ENCODE results near the gene ARF3. TPM values are rescaled to one million over a fixed set of nuclear protein-coding genes. Genes with fewer than 3 reads are reported as not detected.

ARF3 gene
- total and polyA plus RNA-seq, 9 donors: 25.5 to 243 (median 100) TPM

- Histone ChIP-seq H3K9me3 (no peaks in the 10 kb centered on the region), H3K4me3 (no peak overlapping the region), H3K4me1 (ENCODE audit: insufficient read depth) (no peaks in the 10 kb centered on the region), H3K27me3 (no peaks in the 10 kb centered on the region), H3K36me3 (no peaks in the 10 kb centered on the region), H3K27ac (no peak overlapping the region)
- 89 to 92% (median 89%) methylated on average over 3 of the region's 3 CpGs for WGBS, 3 donors
- intact Hi-C loops (cut with DNase I): no loop called here
- TF ChIP-seq CTCF (IDR thresholded peaks at IDR 0.05) (no peak), POLR2A (IDR thresholded peaks at IDR 0.05) (no peak), EP300 (IDR thresholded peaks at IDR 0.05) (no peak)
- DNase-seq: no peak
Measured at GRCh38 chr12:48947727-48948126, 9.6 kb downstream of the ARF3 start.

DNA sequence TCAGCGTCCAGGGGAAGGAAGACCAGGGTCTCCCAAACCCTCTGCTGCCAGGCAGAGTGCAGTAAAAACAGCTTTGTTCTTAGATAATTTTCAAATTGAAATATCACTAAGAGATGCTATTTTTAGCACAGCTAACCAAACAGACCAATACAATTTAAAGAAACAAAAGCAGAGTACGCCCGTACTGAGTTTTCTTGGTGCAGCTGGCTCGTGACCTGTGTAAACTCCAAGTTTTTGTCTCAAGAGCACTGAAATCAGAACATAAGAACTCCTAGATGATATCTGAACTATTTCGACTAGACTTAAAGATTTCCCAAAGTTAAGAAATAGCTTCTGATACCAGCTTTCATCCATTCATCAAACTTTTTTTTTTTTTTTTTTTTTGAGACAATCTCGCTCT, 10.3 kb downstream of the ARF3 start:
- WGBS, 3 donors: 51 to 69% (median 68%) methylated on average over 6 of the region's 6 CpGs
- Histone ChIP-seq H3K9me3 (no peaks in the 10 kb centered on the region), H3K36me3 (no peaks in the 10 kb centered on the region), H3K27ac (no peak overlapping the region), H3K27me3 (no peaks in the 10 kb centered on the region), H3K4me3 (no peak overlapping the region), H3K4me1 (ENCODE audit: insufficient read depth) (no peaks in the 10 kb centered on the region)
- intact Hi-C loops (cut with DNase I): no loop called here
- DNase-seq: no peak
- TF ChIP-seq EP300 (IDR thresholded peaks at IDR 0.05) (no peak), CTCF (IDR thresholded peaks at IDR 0.05) (no peak), POLR2A (IDR thresholded peaks at IDR 0.05) (no peak)

DNA sequence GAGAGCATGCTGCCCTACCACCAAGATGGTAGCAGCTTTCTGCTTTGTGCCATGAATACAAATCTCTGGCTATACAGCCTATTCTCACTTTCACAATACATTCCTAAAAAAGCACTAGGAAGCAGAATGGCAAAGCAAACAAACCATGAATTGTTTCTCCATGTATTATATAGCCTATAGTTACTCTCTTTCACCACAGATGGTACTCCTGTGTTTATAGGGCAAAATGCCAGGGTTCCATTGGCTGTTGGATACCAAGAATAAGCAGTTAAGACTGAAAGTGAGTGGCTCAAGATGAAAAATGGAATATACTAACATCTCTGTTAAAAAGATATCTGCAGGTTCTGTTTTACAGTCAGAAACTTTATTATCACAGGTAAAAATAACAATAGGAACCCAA, 11.1 kb downstream of the ARF3 start:
- DNase-seq: no peak
- H3K4me1 ChIP-seq (ENCODE audit: insufficient read depth): no peaks in the 10 kb centered on the region
- intact Hi-C loops (cut with DNase I): no loop called here
- H3K9me3 ChIP-seq: no peaks in the 10 kb centered on the region
- TF ChIP-seq POLR2A (IDR thresholded peaks at IDR 0.05): no peak
- TF ChIP-seq CTCF (IDR thresholded peaks at IDR 0.05): no peak
- TF ChIP-seq EP300 (IDR thresholded peaks at IDR 0.05): no peak
- no peaks in the 10 kb centered on the region for H3K27me3 ChIP-seq
- no peak overlapping the region for H3K4me3 ChIP-seq
- no peaks in the 10 kb centered on the region for H3K36me3 ChIP-seq
- no peak overlapping the region for H3K27ac ChIP-seq

DNA sequence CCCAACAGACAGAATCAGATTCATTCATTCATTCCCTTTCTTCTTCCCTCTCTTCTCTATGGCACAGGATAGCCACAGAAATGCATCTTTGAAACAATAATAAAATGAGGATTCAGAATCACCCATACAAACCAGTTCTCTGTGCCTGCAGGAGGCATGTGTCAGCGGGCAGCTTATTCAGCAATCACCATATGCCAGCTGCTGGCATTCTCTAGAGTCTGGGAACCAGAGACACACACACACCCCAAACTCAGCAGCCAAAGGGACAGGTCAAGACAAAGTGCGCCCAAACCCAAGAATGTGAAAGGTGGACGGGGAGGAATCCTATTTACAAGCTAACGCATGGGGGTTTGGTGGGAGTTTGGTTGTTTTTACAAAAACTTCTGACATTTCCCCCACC, 14.1 kb downstream of the ARF3 start:
- WGBS, 3 donors: 74 to 93% (median 84%) methylated on average over 4 of the region's 4 CpGs
- no peak for DNase-seq
- TF ChIP-seq CTCF (IDR thresholded peaks at IDR 0.05): no peak
- TF ChIP-seq POLR2A (IDR thresholded peaks at IDR 0.05): no peak
- no peak for TF ChIP-seq EP300 (IDR thresholded peaks at IDR 0.05)
- intact Hi-C loops (cut with DNase I): loop anchor here in 1 of 4 donors (5.0 kb wide), 1 partner anchor 91 kb away; the partner anchor contains the start of gene DDX23
- H3K4me1 ChIP-seq (ENCODE audit: insufficient read depth): no peaks in the 10 kb centered on the region
- H3K36me3 ChIP-seq: no peaks in the 10 kb centered on the region
- no peak overlapping the region for H3K27ac ChIP-seq
- H3K4me3 ChIP-seq: no peak overlapping the region
- H3K27me3 ChIP-seq: no peaks in the 10 kb centered on the region
- no peaks in the 10 kb centered on the region for H3K9me3 ChIP-seq

Measured in ovary (tissue), 9 donors.